ENCODE data around the gene PNMA8C.
"Not testable (repeated sequence)": the region's sequence is repeated elsewhere in the genome, so short reads cannot be mapped to it uniquely, and the experiment has no call there.

PNMA8C gene

DNA sequence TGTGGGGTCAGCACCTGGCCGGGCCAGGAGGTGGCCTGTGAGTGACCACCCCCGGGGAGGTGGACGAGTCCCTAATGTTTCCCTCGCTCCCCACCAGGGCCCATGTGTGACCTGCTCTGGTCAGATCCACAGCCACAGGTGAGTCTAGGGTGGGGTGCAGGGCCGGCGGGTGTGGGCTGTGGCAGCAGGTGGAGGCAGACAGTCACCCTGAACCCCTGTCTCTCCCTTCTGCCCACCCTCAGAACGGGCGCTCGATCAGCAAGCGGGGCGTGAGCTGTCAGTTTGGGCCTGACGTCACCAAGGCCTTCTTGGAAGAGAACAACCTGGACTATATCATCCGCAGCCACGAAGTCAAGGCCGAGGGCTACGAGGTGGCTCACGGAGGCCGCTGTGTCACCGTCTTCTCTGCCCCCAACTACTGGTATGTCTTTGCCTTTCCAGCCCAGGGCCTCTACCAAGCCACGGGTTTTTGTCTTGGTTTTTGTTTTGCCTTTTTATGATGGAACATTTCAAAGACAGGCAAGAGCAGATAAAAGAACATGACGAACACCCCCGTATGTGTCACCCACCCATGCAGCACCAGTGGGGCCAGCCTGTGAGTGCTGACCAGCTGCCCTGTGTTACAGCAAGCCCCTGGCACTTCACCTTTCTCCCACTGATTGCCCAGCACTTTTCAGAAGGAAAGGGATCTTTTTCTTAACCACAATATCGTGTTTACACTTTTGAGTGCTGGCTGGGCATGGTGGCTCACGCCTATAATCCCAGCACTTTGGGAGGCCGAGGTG lies 40.2 kb downstream of the PNMA8C start:
- no peak for DNase-seq (ENCODE audit: low spot score)

GRCh38 chr19:46387713-46388130 lies 41.0 kb downstream of the PNMA8C start:
- DNase-seq (ENCODE audit: low spot score): no peak

- no peak for DNase-seq (ENCODE audit: low spot score)
Measured at GRCh38 chr19:46386996-46387712, 41.6 kb downstream of the PNMA8C start.

GRCh38 chr19:46386151-46386550 lies 42.6 kb downstream of the PNMA8C start:
- no peak for DNase-seq (ENCODE audit: low spot score)

- DNase-seq (ENCODE audit: low spot score): no peak
Measured at GRCh38 chr19:46385636-46386035, 43.1 kb downstream of the PNMA8C start.

DNA sequence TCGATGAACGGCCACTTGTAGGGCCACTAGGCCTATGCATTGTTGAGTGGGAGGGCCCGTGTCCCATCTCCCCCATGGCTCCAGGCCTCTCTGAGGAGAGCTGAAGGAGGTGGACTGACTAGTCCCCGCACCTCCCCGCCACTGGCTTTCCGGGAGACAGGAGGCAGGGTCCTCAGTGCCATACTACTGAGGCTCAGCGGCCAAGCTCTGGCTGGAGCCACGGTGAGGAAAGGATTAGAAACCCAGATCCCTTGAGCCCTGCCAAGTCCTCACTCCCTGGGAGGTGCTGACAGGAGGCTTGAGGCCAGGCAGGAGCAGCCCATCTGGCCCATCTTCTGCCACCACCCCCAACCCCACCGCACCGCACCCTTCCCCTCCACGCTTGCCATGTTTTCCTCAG lies 44.3 kb downstream of the PNMA8C start:
- DNase-seq (ENCODE audit: low spot score): no peak

GRCh38 chr19:46383846-46384245 lies 44.9 kb downstream of the PNMA8C start:
- peak; percentile 23 for DNase-seq (ENCODE audit: low spot score)

GRCh38 chr19:46383171-46383815 lies 45.4 kb downstream of the PNMA8C start:
- peak; percentile 29 for DNase-seq (ENCODE audit: low spot score)

DNA sequence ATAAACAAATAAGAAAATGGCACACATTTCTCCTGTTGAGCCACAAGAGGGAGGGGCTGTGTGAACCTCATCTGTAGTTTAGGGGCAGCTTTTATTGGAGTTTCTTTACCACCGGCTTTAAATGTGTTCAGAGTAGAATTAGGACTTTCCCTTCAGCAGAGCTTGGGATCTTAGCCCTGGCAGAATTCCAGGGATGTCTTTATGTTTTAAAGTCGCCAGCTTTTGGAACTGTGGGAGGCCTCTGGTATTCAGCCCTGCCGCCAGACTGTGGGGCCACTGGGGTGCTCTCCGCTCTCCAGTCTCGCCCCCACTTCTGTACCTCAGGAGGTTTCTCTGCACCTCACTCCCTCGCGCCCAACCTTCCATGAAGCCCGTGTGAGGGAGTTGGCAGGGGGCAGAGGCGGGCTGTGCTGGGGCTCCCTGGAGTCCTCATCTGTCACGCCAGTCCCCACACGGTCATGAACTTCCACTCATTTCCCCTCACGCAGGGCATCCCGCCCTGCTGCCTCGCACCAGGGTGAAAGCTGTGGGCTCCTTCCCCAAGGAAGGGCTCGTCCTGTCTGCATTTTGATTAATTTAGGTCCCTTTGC lies 46.9 kb downstream of the PNMA8C start:
- no peak for DNase-seq (ENCODE audit: low spot score)

GRCh38 chr19:46381346-46381745 lies 47.4 kb downstream of the PNMA8C start:
- no peak for DNase-seq (ENCODE audit: low spot score)

GRCh38 chr19:46380690-46381089 lies 48.0 kb downstream of the PNMA8C start:
- no peak for DNase-seq (ENCODE audit: low spot score)

- no peak for DNase-seq (ENCODE audit: low spot score)
Measured at GRCh38 chr19:46378268-46378667, 50.5 kb downstream of the PNMA8C start.

- no peak for DNase-seq (ENCODE audit: low spot score)
Measured at GRCh38 chr19:46376241-46377153, 52.2 kb downstream of the PNMA8C start.

DNA sequence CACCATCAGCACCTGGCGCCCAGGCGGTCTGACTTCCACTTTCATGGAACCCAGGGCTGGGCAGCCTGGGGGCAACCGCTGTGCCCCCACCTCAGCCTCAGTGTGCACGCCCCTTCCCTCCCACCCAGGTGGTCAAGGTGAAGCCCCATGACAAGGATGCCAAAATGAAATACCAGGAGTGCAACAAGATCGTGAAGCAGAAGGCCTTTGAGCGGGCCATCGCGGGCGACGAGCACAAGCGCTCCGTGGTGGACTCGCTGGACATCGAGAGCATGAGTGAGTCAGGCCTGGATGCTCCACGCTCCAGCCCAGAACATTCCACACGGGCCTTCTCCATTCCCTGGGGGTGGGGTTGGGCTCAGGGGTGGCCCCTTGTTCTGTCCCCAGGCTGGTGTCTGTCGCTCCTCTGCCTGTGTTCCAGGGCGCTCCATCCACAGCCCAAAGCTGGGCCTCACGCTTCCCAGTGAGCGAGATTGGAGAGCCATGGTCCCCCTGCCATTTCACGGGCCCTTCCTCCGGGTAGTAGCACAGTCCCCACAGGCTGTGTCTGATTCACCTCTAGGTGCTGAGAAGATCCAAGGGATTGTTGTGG lies 53.2 kb downstream of the PNMA8C start:
- DNase-seq (ENCODE audit: low spot score): not testable (repeated sequence)
